ENCODE measurements around the gene VSIR.

Gene VSIR

DNA sequence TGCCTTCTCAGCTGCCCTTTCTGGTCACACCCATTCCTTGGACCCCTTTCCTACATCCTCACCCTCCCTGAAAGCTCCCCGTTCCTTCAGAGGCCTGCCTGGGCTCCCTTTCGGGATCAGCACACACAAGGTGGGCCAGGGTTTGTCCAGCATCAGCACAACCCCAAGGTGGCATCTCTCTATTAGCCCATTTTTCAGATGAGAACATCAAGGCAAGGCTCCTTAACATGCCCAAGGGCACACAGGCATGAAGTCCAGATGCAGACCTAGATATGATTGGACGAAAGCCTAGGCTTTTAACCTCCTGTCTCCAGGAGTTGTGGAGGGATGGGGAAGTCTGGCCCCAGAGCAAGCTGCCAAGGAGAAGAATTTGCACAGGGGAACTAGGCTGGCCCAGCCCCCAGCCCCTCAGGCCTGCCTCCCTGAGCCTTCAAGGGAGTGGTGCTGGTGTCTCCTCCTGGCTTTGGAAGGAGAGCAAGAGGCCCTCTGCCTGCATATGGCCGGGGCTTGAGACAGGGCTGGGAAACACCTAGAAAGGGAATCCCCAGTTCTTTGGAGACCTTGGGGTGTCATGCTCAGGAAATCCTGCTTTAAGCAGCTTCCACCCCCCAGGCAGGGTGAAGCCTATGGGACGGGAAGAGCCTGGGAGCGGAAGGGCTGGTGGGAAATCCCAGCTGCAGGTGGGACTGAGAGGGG is 9.0 kb upstream of the VSIR start:
- no peak for DNase-seq

- DNase-seq, result no peak
Observed at GRCh38 chr10:71780719-71781118, 7.4 kb upstream of the VSIR start.

GRCh38 chr10:71780156-71780555 is 6.8 kb upstream of the VSIR start:
- no peak for DNase-seq

GRCh38 chr10:71779641-71780040 is 6.3 kb upstream of the VSIR start:
- no peak for DNase-seq

- DNase-seq, result no peak
Observed at GRCh38 chr10:71778071-71778825, 4.9 kb upstream of the VSIR start.

DNA sequence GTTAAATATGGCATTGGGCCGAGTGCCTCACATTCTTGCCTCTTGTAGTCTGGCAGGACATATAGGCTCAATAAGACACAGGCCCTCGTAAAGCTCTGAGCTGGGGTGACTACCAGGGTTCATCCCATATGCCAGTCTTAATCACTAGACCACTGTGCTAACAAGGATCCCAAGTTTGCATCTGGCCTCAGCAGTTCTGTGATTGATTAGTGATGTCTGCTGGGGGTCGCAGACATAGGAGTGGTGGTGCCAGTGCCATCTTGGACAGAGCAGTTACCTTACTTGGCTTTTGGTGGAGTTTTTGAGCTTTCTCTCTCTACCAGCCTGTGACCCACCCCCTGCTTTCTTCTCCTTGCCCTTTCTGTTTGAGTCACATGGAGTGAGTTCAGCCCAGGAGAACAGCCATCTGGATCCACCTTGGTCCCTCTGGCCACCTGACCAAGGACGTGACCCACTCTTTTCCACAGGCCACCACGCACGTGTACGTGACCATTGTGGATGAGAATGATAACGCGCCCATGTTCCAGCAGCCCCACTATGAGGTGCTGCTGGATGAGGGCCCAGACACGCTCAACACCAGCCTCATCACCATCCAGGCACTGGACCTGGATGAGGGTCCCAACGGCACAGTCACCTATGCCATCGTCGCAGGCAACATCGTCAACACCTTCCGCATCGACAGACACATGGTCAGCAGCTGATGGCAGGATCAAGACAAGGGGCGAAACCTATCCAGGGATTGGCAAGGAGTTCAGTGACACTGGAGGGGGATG is 4.1 kb upstream of the VSIR start:
- no peak for DNase-seq

GRCh38 chr10:71776481-71776925 is 3.2 kb upstream of the VSIR start:
- no peak for DNase-seq

DNA sequence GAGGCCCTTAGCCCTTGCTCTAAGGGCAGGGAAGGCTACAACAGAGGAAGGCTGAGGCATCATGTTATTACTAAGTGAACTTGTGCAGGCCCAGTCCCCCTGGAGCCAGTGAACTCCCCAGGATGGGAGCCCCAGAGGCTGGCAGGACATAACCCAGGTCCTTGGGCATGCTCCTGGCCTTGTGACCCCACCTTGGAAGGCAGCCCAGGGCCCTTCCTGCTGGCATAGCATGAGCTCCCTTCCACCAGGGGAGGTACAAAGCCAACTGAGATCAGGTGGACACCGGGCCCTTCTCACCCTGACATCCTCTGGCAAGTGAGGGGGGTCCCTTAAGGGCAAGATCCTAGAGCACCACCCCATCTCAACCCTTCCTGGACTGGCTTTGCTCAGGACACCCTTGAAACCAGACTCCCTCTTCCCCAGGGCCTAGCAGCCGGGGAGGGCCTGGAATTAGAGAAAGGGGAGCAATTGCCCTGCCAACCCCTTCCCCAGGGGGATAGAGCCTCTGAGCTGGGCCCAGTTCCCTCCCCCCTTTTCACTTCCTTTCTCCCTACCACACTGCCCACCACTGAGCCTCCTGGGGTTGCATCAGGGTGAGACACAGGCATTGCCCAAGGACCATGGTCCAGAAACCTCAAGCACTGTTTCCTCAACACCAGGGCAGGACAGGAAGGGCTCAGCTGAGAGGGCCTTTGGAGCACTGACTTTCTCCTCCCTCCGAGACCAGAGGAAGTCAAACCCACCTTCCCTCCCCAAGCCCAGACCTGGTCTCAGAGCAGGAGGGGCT is 1.8 kb upstream of the VSIR start:
- DNase-seq, result no peak

GRCh38 chr10:71772832-71773220 is 494 bp downstream of the VSIR start:
- no peak for DNase-seq

GRCh38 chr10:71771821-71772617 is 1.3 kb downstream of the VSIR start:
- peak; percentile 78 for DNase-seq

GRCh38 chr10:71771204-71771603 is 2.1 kb downstream of the VSIR start:
- DNase-seq, result no peak

DNA sequence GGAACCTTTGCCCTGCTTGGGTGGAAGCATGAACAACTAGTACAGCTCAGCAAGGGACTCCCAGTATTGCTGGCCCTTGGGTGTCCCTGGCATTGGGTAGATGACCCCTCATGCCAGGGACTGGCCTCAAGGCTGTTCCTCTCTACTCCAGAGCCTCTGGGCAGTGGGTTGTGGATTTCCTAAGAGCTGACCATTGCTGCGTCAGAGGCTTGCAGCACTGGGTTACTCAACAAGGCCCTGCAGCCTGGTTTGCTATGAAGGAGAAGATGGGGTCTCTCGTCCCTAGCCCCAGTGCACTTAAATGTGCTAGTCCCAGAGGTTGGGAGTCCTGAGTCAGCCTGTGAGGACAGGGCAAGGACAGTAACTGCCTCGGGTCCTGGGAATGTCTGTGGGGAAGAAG is 2.5 kb downstream of the VSIR start:
- DNase-seq, result no peak

DNA sequence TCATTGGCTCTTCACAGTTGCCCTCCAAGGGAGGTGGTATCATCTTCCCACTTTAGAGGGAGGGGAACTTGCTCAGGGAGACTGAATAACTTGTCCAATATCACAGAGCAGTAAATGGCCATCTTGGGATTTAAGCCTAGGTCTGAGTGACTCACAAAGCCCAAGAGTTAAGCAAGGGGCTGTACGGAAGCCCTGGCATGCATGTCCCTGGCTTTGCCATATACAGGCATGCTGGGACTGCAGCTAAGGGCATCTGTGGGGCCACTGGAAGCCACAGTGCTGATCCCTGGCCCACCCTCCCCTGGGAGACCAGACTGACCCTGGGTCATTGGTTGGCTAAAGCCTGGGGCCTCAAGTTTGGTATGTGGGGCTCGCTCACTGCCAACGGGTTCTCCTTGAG is 3.1 kb downstream of the VSIR start:
- DNase-seq, result peak; percentile 20

DNA sequence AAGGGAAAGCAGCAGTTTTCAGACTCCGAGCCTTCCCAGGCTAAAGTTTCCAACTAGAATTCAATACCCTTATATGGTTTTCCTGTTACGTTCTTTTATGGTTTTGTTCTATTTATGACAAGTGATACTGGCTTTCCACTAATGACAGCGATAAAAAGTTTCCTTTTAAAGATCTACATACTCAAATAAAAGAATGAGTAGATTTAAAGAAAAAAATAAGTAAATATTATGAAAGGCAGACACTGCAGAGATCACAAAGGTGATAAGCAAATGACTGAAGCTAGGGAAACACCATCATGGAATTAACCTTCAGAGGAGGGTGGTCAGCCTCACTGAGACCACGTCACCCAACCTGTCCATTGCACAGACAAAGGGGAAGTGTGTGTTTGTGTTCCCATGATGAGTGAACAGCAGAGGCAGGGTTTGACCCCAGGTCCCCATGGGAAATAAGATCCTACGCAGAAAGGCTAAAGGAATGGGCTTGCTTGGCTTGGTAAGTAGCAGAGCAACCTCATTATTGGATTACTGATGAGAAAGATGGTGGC is 4.0 kb downstream of the VSIR start:
- DNase-seq, result no peak

- DNase-seq, result peak; percentile 24
Observed at GRCh38 chr10:71767420-71768035, 5.8 kb downstream of the VSIR start.

DNA sequence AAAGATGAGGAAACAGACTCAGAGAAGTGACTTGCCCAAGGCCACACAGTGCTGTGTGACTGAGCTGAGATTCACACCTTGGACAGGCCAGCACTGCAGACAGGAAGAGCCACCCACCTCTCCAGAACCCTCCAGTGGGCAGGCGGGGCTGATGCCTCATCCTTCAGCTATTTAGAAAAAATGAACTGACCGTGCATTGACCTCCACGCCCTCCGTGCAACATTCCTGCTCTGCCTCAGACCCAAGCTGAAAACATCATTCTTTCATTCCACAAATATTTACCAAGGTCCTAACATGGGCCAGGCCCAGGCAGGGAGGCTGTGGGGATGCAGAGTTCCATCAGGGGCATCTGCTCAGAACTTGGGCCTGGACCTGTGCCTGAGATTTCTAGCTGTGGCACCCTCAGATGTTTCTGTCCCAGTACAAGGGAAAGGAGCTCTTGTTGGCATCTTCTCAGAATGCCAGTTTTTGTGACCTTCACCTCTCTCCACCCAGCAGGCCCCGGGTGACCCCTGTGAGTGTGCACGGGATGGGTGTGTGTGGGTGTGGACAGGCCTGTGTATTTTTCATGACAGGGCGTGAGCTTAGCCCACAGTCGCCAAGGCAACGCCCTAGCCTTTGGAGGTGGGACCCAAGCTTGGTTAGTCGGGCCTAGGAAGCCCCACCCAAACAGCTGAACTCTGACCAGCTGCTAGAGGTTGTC is 6.5 kb downstream of the VSIR start:
- DNase-seq, result peak; percentile 96

- DNase-seq, result no peak
Observed at GRCh38 chr10:71765906-71766716, 7.2 kb downstream of the VSIR start.

DNA sequence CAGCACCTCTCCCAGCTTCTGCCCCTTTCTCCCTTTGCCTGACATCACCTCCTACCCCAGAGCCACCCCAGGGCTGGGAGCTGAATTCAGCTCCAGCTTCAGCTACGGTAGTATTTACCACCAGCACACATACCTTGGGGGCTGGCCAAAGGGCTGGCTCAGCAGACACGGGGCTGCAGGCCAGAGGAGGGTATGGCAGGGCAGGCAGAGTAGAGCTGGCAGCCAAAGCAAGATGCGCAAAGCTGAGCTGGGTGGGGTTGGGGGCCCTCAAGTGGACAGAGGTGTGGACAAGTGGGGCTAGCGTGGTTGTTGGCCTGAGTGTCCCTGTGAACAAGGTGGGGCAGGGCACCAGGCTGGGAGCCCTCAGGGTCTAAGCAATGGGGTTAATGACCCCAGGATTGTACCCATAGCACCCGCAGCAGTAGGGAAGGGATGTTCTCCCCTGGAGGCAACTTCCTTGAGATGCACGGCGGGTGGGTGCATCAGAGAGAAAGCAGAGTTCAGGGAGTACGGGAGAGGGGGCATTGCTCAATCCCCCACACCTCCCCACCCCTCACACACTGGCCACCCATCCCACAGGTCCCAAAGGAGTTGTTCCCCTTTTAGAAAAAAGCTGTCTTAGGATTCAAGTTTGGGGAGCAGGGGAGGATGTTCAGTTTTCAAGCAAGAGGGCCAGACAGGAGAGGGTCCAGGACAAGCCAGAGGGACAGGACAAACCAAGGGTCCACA is 8.0 kb downstream of the VSIR start:
- peak; percentile 37 for DNase-seq
